NOMO-1 (cell line): Measurements from ENCODE around the gene MCL1.
A peak's percentile ranks its signal among the peaks of the same experiment; 100 is the strongest.
"Not testable (repeated sequence)": the region's sequence is repeated elsewhere in the genome, so short reads cannot be mapped to it uniquely, and the experiment has no call there.

Experiments used
- DNase-seq, 2 experiments: peaks; one replicate each; lab custom pipeline; 2025; ENCODE audit not compliant: unreplicated experiment in 2 of 2; lab: John Stamatoyannopoulos, UW

MCL1 gene

DNA sequence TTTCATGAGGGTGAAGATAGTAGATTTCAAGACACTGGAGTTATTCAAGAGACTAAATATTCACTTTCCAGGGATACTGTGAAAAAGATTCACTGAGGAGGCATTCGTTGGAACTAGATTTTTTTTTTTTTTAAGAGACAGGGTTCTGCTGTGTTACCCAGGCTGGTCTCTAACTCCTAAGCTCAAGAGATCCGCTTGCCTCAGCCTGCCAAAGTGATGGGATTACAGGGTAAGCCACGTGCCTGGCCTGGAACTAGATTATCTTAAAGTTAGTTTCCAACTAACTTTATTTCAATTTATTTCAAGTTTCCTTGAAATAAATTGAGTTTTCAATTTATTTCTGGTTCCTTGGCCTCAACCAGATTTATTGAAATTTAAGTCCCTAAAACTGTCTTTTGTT lies 24.3 kb upstream of the MCL1 start:
- no peak for DNase-seq

DNA sequence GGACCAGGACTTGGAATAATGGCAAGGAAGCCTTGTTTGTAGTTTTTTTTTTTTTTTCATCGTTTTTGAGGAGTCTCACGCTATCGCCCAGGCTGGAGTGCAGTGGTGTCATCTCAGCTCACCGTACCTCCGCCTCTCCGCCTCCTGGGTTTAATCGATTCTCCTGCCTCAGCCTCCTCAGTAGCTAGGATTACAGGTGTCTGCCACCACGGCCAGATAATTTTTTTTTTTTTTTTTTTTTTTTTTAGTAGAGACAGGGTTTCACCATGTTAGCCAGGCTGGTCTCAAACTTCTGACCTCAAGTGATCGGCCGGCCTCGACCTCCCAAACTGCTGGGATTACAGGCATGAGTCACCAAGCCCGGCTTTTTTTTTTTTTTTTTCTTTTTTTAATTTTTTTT lies 23.0 kb upstream of the MCL1 start:
- not testable (repeated sequence) for DNase-seq

DNA sequence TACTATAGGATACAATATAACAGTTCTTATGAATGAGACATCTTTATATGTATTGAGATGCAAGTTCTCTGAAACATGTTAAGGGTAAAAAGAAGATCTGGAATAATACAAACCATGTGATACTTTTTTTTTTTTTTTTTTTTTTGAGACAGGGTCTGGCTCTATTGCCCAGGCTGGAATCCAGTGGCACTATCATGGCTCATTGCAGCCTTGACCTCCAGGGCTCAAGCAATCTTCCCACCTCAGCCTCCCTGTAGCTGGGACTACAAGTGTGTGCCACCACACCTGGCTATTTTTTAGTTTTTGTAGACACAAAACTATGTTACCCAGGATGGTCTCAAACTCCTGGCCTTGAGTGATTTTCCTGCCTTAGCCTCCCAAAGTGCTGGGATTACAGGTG lies 22.1 kb upstream of the MCL1 start:
- no peak for DNase-seq

DNA sequence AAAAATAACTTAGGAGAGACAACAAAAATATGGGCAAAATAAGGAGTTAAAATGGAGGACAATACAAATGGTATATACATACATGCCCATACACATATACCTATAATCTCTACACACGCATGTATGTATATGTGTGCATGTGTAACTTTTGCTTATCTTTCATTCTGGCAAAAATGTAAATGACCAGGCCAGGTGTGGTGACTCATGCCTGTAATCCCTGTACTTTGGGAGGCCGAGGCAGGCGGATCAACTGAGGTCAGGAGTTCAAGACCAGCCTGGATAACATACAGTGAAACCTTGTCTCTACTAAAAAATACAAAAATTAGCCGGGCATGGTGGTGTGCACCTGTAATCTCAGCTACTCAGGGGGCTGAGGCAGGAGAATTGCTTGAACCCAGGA lies 18.9 kb upstream of the MCL1 start:
- not testable (repeated sequence) for DNase-seq

DNA sequence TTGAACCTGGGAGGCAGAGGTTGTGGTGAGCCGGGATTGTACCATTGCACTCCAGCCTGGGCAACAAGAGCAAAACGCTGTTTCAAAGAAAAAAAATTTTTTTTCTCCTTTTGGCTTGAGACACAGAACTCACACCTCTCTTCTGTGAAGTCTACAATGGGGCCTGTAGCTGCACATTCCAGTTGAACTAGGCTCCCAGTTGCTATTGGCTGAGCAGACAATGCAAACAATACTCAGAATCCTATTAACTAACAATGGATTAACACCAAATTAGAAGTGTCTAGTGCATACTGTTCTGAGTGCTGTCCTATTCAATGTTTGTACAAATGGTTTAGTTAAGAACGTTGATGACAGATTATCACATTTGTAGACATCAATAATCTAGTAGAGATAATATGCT lies 17.6 kb upstream of the MCL1 start:
- no peak for DNase-seq

DNA sequence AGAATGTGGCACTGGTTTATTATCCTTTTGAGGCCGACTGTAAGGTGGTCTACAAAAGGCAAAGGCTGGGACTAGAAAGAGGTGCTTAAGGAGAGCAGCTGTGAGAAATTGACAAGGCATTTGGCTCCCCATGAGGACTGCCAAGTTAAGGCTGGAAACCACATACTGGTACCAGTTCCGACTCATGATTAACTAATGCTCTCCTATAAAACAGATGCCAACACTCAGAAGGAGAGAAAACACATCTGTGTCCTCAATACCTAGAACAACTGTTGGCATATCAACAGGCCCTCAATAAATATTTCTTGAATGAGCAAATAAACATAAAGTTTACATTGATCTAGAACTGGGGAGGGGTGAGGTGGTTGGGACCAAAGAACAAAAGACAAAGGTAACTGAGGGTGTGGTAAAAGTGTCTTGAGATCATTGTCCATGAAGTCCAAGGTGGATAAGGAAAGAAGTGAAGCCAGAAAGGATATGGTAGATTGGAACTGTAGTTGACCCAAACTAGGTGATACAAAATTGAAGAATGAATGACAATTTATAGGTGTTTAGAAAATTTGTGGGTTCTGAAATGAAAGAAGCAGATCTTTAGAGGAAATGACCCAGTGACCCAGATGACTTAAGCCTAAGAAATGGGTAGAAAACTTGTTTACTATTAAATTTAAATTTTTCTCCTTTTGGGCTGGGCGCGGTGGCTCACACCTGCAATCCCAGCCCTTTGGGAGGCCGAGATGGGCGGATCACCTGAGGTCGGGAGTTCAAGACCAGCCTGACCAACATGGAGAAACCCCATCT lies 16.9 kb upstream of the MCL1 start:
- DNase-seq, result no peak

DNA sequence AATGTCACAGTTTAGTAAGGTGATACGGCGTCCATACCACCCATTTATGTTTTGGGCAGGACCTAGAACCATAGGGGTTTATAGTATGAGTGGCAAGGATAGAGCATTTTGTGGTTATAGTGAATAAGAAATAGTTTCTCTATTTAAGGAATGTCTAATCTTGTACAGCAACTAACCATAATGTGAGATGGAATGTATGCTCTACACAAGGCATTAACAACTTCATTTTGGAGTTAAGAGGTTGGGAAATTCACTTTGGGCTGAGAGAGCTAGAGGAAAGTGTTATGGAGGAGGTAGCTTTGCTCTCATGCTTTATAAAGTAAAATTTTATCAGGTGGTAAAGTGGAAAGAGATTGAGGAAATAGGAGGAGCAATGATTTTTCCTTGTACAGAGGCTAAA lies 3.0 kb upstream of the MCL1 start:
- no peak for DNase-seq

DNA sequence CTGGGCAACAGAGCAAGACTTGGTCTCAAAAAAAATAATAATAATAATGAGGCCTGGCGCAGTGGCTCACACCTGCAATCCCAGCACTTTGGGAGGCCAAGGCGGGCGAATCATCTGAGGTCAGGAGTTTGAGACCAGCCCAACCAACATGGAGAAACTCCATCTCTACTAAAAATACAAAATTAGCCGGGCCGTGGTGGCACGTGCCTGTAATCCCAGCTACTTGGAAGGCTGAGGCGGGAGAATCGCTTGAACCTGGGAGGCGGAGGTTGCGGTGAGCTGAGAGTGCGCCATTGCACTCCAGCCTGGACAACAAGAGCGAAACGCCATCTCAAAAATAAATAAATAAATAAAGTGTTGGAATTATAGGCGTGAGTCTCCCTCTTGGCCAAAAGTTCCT lies 2.6 kb upstream of the MCL1 start:
- DNase-seq, result not testable (repeated sequence)

DNA sequence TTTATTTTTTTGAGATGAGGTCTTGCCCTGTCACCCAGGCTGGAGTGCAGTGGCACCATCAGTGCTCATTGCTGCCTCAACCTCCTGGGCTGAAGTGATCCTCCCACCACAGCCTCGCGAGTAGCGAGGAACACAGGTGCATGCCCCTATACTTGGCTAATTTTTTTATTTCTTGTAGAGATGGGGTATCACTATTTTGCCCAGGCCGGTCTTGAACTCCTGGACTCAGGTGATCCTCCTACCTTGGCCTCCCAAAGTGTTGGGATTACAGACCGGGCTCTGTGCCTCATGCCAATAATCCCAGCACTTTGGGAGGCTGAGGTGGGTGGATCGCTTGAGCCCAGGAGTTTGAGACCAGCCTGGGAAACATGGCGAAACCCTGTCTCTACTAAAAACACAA lies 2.0 kb upstream of the MCL1 start:
- DNase-seq, result not testable (repeated sequence)

DNA sequence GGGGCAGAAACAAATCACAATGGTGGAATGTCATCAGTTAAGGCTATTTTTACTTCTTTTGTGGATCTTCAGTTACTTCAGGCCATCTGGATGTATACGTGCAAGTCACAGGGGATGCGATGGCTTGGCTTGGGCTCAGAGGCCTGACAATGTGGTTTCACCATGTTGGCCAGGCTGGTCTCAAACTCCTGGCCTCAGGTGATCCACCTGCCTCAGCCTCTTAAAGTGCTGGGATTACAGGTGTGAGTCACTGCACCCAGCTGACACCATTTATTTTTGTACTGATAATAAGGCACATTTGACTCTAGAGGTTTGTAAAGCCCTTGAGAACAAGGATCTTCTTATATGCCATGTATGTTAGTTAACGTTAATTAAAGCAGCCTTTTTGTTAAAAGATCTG lies 1.6 kb upstream of the MCL1 start:
- not testable (repeated sequence) for DNase-seq

DNA sequence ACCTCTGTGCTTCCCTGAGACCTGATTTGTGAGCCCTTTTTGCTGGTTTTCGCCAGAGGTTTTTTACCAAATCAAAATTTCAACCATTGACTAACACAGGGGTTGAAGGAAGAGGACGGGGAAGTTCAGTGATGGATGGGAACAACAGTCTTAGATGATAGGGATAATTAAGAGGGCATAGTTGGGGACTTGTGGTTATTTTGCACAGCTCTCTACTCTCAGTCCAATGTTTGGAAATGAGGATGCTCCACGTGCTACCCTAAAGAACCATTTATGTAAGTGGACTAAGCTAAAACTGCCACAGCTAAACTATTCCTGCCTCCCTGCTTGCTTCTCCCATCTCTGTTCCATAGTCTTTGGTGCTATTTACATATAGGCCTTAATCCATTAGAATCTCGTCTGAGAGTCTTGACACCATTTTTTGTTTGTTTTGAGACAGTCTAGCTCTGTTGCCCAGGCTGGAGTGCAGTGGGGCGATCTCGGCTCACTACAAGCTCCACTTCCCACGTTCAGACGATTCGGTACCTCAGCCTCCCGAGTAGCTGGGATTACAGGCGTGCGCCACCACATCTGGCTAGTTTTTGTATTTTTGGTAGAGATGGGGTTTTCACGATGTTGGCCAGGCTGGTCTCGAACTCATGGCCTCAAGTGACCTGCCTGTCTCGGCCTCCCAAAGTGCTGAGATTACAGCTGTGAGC lies 684 bp upstream of the MCL1 start:
- no peak for DNase-seq

DNA sequence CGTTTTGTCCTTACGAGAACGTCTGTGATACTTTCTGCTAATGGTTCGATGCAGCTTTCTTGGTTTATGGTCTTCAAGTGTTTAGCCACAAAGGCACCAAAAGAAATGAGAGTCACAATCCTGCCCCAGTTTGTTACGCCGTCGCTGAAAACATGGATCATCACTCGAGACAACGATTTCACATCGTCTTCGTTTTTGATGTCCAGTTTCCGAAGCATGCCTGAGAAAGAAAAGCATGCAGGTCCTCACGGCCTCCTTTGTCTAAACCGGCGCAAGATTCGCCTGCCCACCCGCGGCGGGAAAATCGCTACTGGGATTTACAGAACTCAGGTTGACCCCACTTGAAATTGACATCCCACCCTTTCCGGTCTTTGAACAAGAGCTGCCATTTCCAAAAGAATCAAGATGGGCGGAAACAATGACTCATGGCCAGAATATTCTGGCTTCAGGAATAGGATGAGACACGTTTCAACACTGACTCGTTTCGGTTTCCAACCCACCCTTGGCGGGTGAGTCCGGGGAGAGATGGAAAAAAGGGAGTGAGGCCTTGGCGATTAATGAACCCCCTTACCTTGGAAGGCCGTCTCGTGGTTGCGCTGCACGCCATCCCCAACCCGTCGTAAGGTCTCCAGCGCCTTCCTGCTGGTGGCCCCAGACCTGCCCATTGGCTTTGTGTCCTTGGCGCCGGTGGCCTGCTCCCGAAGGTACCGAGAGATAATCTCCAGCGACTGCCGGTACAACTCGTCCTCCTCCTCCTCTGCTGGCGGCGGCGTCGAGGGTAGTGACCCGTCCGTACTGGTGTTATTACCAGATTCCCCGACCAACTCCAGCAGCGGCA lies 919 bp downstream of the MCL1 start:
- peak in 1 of 2 experiments; percentile 35 for DNase-seq

DNA sequence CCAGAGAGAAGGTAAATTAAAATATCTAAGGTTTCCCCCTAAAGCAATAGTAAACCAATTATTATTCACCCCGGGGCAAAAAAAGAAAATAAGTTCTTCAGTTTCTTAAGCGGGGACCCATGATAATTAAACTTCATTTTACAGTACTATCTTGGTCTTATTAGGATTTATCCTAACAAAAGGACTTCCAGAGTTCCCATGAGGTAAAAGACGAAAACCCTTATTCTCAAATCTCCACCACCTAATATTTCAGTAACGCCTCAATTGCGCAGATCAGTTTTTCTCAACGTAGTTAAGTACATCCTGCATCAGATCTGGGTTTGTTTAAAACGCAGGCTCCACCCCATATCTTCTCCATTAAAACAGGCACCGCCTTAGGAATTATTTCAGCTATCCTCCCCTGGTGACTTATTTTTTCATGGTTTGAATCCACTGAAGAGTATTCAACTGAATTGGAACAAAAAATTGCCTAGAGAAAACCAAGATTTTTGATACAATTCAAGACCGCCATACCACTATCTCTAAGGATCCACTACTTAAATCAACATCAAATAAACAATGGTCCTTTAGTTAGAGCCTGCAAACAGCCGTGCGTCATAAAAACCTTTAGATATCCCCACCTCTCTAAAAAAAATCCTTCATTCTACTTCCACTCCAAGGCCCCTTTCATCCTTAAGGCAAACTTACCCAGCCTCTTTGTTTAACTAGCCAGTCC lies 1.7 kb downstream of the MCL1 start:
- peak in 1 of 2 experiments; percentile 21 for DNase-seq

DNA sequence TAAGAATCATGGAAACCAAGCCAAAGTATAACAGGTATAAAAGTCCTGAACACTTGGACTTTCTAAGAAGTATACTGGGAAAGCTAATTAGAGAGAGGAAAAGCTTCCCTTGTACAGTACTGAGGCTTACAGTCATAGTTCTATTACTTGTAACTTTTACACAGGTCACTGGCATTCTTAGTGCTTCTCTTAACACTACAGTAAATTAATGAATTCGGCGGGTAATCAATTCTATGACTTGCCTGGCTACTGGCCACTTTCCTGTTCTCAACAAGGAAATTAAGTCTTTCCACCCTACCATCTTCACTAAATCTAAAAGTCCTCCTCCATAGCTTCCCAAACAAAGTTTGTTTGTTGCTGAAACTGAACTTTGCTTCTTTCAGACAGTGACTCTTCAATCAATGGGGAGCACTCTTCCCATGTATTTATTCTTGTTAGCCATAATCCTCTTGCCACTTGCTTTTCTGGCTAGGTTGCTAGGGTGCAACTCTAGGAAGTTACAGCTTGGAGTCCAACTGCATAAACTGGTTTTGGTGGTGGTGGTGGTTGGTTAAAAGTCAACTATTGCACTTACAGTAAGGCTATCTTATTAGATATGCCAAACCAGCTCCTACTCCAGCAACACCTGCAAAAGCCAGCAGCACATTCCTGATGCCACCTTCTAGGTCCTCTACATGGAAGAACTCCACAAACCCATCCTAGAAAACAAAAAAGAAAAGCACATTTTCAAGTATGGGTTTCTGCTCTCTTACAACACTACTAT lies 2.4 kb downstream of the MCL1 start:
- DNase-seq, result peak in 1 of 2 experiments; percentile 29

DNA sequence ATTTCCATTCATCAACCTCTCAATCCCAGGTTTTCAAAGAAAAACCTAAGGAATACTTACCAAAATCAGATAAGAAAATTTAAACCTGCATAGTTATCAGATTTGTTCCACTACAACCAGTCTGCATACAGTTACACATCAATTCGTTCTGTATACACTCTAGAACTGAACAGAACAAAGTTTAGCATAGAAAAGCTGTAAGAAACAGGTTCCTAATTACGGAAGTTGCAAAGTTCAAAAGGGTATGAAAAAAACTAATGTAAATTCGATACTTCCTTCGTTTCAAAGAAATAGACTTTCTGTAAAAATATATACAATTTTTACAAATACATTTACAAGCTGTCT lies 3.1 kb downstream of the MCL1 start:
- peak in 1 of 2 experiments; percentile 50 for DNase-seq

DNA sequence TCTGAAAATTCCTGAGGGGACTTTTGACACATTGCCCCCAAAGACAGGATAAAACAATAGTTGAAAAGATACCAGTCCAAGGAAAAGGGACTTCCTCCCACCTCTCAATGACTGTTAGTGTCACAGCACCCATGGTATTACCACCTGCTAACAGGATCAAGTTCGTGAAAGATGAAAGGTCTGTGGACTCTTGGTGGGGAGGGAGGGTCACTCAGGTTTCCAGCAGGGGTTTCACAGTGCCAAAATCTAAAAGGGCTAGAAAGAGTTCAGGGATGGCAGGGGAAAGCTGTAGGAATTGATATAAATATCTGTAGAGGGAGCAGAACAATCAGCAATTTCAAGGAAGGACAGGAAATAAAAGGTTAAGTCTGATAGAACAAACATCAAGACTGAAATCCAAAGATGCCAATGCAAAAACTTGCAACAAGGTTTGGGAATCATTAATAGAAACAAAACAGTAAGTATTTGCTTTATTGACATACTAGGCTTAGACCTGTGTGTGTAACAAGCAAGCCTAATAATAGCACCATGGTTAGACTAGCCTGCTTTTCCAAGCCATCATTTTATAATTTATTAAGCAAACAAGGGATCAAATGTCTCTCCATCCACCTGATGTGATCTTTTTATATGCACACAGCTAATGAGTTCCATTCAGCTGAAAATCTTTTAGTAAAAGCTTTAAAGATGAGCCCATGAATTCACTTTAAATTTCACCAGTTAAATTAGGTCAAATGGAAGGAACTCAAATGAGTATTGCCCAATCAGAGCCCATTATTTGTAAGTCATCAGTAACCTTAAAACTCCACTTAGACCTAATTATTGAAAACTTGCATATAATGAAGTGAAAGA lies 3.7 kb downstream of the MCL1 start:
- DNase-seq, result peak in 1 of 2 experiments; percentile 45

DNA sequence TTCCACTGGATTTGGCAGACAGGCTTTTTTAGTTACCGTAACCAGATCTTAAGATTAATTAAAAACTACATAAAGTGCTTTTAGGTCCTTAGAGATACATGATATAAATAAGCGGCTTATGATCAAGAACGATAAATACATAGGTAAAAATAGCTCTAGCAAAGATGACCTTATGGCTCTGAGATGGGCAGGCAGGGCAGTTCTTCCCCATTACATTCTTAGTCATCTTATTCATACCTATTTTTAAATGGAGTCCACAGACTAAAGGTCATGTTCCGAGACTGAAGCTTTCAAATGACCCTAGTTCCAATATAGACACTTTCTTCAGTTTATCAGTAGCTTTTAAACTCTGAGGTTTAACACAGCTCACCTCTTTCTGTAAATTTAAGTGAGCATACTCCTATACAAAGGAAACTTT lies 4.3 kb downstream of the MCL1 start:
- DNase-seq, result no peak

DNA sequence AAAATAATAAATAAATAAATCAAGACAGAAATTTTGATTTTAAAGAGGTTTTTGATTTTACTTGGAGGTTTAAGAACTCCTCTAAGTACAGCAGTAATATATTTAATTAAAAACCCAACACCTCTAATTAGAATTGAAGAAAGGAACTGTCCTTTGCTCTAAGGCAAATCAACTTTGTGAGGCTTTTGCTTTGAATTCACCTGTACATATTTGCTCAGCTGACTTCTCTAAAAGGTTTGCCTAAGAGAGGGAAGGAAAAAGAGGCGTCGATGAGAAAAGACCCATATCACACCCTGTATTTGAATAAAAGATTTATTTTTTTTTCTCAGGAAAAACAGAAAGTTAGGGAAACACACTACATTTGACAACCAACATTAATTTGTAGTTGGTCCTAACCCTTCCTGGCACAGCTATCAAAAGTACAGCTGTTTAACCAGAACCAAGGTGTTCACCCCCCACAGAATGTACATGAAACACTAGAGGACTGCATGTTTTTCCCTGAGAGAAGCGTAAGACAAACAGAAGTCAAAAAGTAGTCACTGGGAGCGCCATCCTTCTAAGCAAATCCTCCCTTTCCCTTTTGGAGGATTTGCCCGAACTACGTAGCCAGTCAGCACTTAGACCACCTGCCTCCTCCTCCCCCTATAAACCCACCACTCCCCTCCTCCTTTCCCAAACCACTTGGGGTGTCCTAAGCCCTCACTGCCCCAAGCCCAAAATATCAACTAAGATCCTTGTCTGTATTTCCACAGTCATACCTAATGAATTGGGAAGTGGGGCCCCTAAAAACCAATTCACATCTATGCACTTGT lies 4.9 kb downstream of the MCL1 start:
- no peak for DNase-seq
